GM19099 (cell line): ENCODE data around the gene CDC16.

ENCODE experiments used
- POLR2A ChIP-seq: IDR thresholded peaks from 3 replicates; pipeline ENCODE4 v1.6.1; 2011; ENCODE audit warnings: low read depth; ENCODE audit not compliant: insufficient read length; ENCODE audit errors: extremely low read depth

CDC16 gene

DNA sequence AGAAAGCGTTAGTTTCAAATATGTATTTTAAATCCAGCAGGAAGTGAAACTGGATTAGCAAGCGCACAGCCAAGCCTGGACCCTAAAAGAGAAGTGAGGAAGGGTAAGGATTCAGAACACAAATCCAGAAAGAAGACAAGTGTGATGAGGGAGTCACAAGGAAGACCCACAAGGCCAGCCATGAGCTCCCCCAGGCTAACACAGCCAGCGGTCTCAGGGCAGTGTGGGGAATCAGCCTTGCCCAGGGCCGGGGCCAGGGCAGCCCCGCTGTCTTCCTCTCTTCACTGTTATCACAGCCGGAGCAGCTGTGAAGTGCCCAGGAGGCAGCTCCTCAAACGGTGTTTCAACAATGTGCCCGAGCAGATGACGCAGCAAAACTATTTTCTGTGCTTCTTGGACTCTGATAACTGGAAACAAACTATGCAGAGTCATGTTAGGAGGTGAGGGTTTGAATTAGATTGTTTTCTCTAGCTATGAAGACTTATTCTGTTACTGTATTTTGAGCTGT is 12.2 kb upstream of the CDC16 start:
- TF ChIP-seq POLR2A, result no peak

DNA sequence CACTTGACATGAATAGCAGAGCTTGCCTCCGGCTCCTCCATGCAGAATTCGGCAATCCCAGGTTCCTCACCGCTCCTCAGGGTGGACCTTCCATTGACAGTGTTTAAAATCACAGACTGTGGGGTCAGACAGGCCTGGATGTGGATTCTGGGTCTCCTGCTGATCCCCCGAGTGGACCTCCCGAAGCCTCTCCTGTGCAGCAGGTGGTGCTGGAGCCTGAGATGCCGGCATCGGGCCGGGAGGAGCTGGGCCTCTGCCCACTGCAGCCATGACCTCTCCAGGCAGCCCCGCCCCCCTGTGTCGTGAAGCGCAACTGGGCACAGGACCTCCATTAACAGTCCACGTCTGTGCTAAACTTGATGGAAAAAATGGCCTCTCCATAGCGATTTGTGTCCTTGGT is 10.5 kb upstream of the CDC16 start:
- no peak for TF ChIP-seq POLR2A

GRCh38 chr13:114225610-114226009 is 9.1 kb upstream of the CDC16 start:
- TF ChIP-seq POLR2A, result no peak

- TF ChIP-seq POLR2A, result no peak
Observed at GRCh38 chr13:114226088-114226487, 8.6 kb upstream of the CDC16 start.

- no peak for TF ChIP-seq POLR2A
Observed at GRCh38 chr13:114226699-114227323, 7.9 kb upstream of the CDC16 start.

GRCh38 chr13:114227528-114227927 is 7.2 kb upstream of the CDC16 start:
- TF ChIP-seq POLR2A, result no peak

- no peak for TF ChIP-seq POLR2A
Observed at GRCh38 chr13:114228176-114228575, 6.5 kb upstream of the CDC16 start.

DNA sequence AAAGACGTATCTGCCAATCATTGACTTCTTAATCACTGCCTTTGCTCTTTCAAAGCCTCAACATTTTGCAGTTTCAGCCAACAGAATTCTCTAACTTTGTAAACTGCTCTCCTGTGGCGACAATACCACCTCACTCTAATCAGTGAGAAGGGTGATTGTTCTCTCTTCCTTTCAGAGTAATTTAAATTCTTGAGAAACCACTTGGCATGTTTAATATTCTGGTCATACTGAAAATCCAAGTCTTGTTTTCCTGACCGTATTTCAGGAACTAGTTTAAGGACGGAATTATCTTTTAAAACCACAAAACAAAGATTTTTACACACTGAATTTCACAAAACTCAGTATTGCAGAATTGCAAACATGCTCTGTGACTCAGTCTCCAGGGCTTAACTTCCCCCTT is 5.2 kb upstream of the CDC16 start:
- no peak for TF ChIP-seq POLR2A

GRCh38 chr13:114230117-114230516 is 4.6 kb upstream of the CDC16 start:
- no peak for TF ChIP-seq POLR2A

DNA sequence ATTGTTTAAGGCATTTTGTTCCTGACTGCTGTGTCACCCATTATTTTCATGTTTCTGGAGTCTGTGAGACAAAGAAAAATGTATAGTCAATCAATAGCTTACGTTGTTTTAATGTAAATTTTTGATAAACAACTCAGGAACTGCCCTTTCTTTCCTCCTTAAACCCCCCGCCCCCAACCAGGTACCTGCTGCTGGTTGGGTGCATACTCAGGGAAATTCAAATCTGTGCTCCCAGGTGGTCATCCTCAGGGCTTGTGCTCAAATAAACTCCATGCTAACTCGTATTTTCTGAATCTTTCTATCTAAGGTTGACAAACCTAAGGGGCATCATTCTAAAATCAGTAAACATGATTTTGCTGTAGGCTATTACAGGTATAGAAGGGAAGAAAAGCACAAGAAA is 4.1 kb upstream of the CDC16 start:
- no peak for TF ChIP-seq POLR2A

GRCh38 chr13:114231886-114232285 is 2.8 kb upstream of the CDC16 start:
- no peak for TF ChIP-seq POLR2A

DNA sequence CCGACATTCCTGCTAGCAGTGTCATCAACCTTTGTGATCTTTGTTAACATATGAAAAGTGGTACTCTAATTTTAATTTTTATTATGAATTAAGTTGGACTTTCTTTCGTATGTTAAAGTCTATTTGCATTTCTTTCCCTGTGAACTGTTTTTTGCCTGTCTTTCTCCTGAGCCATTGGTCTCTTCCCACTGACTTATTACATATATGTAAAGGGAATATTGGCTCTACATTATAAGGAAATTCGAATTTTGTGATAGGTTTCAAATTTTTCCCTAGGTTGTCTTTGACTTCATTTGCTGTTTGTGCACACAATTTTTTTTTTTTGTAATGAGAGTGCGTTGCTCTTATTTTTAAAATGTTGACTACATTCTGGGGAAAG is 442 bp upstream of the CDC16 start:
- no peak for TF ChIP-seq POLR2A

GRCh38 chr13:114235697-114236096 is 1.0 kb downstream of the CDC16 start:
- TF ChIP-seq POLR2A, result no peak

- TF ChIP-seq POLR2A, result no peak
Observed at GRCh38 chr13:114236227-114236626, 1.5 kb downstream of the CDC16 start.

- no peak for TF ChIP-seq POLR2A
Observed at GRCh38 chr13:114237415-114238112, 2.9 kb downstream of the CDC16 start.

- TF ChIP-seq POLR2A, result no peak
Observed at GRCh38 chr13:114241918-114242317, 7.2 kb downstream of the CDC16 start.
